Measurements from ENCODE around the gene CD74.
A peak's percentile ranks its signal among the peaks of the same experiment; 100 is the strongest.

The CD74 gene

GRCh38 chr5:150391986-150392385 lies 20.7 kb downstream of the CD74 start:
- Histone ChIP-seq H3K4me1 (ENCODE audit: control insufficient read depth, insufficient read depth, low read length) (no peaks in the 10 kb centered on the region), H3K27me3 (ENCODE audit: control insufficient read depth, insufficient read depth, low read length) (no peaks in the 10 kb centered on the region), H3K9ac (ENCODE audit: low read depth, low read length) (no peak overlapping the region), H3K36me3 (ENCODE audit: insufficient read depth, low read length) (peaks cover 79% of the 10 kb centered on the region), H3K4me3 (ENCODE audit: low read length) (no peak overlapping the region), H3K4me2 (ENCODE audit: low read length) (no peak overlapping the region), H3K9me3 (replicated peaks; ENCODE audit: low read length) (no peaks in the 10 kb centered on the region)

GRCh38 chr5:150391064-150391834 lies 21.5 kb downstream of the CD74 start:
- Histone ChIP-seq H3K4me3 (ENCODE audit: low read length) (no peak overlapping the region), H3K4me1 (ENCODE audit: control insufficient read depth, insufficient read depth, low read length) (no peaks in the 10 kb centered on the region), H3K9me3 (replicated peaks; ENCODE audit: low read length) (no peaks in the 10 kb centered on the region), H3K9ac (ENCODE audit: low read depth, low read length) (no peak overlapping the region), H3K36me3 (ENCODE audit: insufficient read depth, low read length) (peaks cover 75% of the 10 kb centered on the region), H3K27me3 (ENCODE audit: control insufficient read depth, insufficient read depth, low read length) (no peaks in the 10 kb centered on the region), H3K4me2 (ENCODE audit: low read length) (no peak overlapping the region)

- no peaks in the 10 kb centered on the region for H3K27me3 ChIP-seq (ENCODE audit: control insufficient read depth, insufficient read depth, low read length)
- H3K9me3 ChIP-seq (replicated peaks; ENCODE audit: low read length) = no peaks in the 10 kb centered on the region
- no peak overlapping the region for H3K9ac ChIP-seq (ENCODE audit: low read depth, low read length)
- no peak overlapping the region for H3K4me3 ChIP-seq (ENCODE audit: low read length)
- H3K4me1 ChIP-seq (ENCODE audit: control insufficient read depth, insufficient read depth, low read length) = no peaks in the 10 kb centered on the region
- peaks cover 75% of the 10 kb centered on the region for H3K36me3 ChIP-seq (ENCODE audit: insufficient read depth, low read length)
- H3K4me2 ChIP-seq (ENCODE audit: low read length) = no peak overlapping the region
Observed at GRCh38 chr5:150389531-150390266, 23.0 kb downstream of the CD74 start.

GRCh38 chr5:150386024-150386855 lies 26.5 kb downstream of the CD74 start:
- Histone ChIP-seq H3K36me3 (ENCODE audit: insufficient read depth, low read length) (peaks cover 77% of the 10 kb centered on the region), H3K4me1 (ENCODE audit: control insufficient read depth, insufficient read depth, low read length) (no peaks in the 10 kb centered on the region), H3K4me3 (ENCODE audit: low read length) (no peak overlapping the region)

GRCh38 chr5:150384701-150385100 lies 28.0 kb downstream of the CD74 start:
- Histone ChIP-seq H3K4me3 (ENCODE audit: low read length) (no peak overlapping the region), H3K4me2 (ENCODE audit: low read length) (no peak overlapping the region), H3K9me3 (replicated peaks; ENCODE audit: low read length) (no peaks in the 10 kb centered on the region), H3K36me3 (ENCODE audit: insufficient read depth, low read length) (peaks cover 82% of the 10 kb centered on the region), H3K4me1 (ENCODE audit: control insufficient read depth, insufficient read depth, low read length) (no peaks in the 10 kb centered on the region), H3K9ac (ENCODE audit: low read depth, low read length) (no peak overlapping the region), H3K27me3 (ENCODE audit: control insufficient read depth, insufficient read depth, low read length) (no peaks in the 10 kb centered on the region)

More at GRCh38 chr5:150386024-150386855, 26.5 kb downstream of the CD74 start:
- no peaks in the 10 kb centered on the region for H3K27me3 ChIP-seq (ENCODE audit: control insufficient read depth, insufficient read depth, low read length)
- H3K9ac ChIP-seq (ENCODE audit: low read depth, low read length) = no peak overlapping the region
- no peak overlapping the region for H3K4me2 ChIP-seq (ENCODE audit: low read length)
- no peaks in the 10 kb centered on the region for H3K9me3 ChIP-seq (replicated peaks; ENCODE audit: low read length)

GRCh38 chr5:150377964-150378694 lies 34.6 kb downstream of the CD74 start:
- H3K4me2 ChIP-seq (ENCODE audit: low read length) = peak overlapping the region; percentile 52
- H3K4me3 ChIP-seq (ENCODE audit: low read length) = peak overlapping the region; percentile 36
- peaks cover 79% of the 10 kb centered on the region for H3K36me3 ChIP-seq (ENCODE audit: insufficient read depth, low read length)
- peaks cover 25% of the 10 kb centered on the region for H3K4me1 ChIP-seq (ENCODE audit: control insufficient read depth, insufficient read depth, low read length)
- no peaks in the 10 kb centered on the region for H3K27me3 ChIP-seq (ENCODE audit: control insufficient read depth, insufficient read depth, low read length)
- H3K9ac ChIP-seq (ENCODE audit: low read depth, low read length) = peak overlapping the region; percentile 38
- H3K9me3 ChIP-seq (replicated peaks; ENCODE audit: low read length) = peaks cover 2% of the 10 kb centered on the region

- Histone ChIP-seq H3K9ac (ENCODE audit: low read depth, low read length) (peak overlapping the region; percentile 38), H3K36me3 (ENCODE audit: insufficient read depth, low read length) (peaks cover 78% of the 10 kb centered on the region), H3K9me3 (replicated peaks; ENCODE audit: low read length) (peaks cover 2% of the 10 kb centered on the region), H3K4me2 (ENCODE audit: low read length) (peak overlapping the region; percentile 52), H3K4me1 (ENCODE audit: control insufficient read depth, insufficient read depth, low read length) (peaks cover 25% of the 10 kb centered on the region), H3K4me3 (ENCODE audit: low read length) (peak overlapping the region; percentile 1), H3K27me3 (ENCODE audit: control insufficient read depth, insufficient read depth, low read length) (no peaks in the 10 kb centered on the region)
Observed at GRCh38 chr5:150376799-150377771, 35.6 kb downstream of the CD74 start.

DNA sequence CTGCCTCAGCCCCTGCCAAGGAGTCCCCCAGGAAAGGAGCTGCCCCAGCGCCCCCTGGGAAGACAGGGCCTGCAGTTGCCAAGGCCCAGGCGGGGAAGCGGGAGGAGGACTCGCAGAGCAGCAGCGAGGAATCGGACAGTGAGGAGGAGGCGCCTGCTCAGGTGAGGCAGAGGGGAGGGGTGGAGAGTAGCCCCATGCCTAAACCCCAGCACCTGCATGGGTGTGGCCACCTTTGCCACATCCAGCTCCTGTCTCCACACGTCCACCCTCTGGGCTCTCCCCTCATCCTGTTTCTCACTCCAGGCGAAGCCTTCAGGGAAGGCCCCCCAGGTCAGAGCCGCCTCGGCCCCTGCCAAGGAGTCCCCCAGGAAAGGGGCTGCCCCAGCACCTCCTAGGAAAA lies 38.1 kb downstream of the CD74 start:
- H3K9ac ChIP-seq (ENCODE audit: low read depth, low read length) = no peak overlapping the region
- peaks cover 2% of the 10 kb centered on the region for H3K9me3 ChIP-seq (replicated peaks; ENCODE audit: low read length)
- peaks cover 80% of the 10 kb centered on the region for H3K36me3 ChIP-seq (ENCODE audit: insufficient read depth, low read length)
- H3K4me2 ChIP-seq (ENCODE audit: low read length) = no peak overlapping the region
- H3K4me1 ChIP-seq (ENCODE audit: control insufficient read depth, insufficient read depth, low read length) = peaks cover 25% of the 10 kb centered on the region
- no peaks in the 10 kb centered on the region for H3K27me3 ChIP-seq (ENCODE audit: control insufficient read depth, insufficient read depth, low read length)
- H3K4me3 ChIP-seq (ENCODE audit: low read length) = no peak overlapping the region

- H3K9ac ChIP-seq (ENCODE audit: low read depth, low read length) = no peak overlapping the region
- peaks cover 81% of the 10 kb centered on the region for H3K36me3 ChIP-seq (ENCODE audit: insufficient read depth, low read length)
- no peaks in the 10 kb centered on the region for H3K9me3 ChIP-seq (replicated peaks; ENCODE audit: low read length)
- H3K4me2 ChIP-seq (ENCODE audit: low read length) = no peak overlapping the region
- H3K27me3 ChIP-seq (ENCODE audit: control insufficient read depth, insufficient read depth, low read length) = no peaks in the 10 kb centered on the region
- no peak overlapping the region for H3K4me3 ChIP-seq (ENCODE audit: low read length)
- H3K4me1 ChIP-seq (ENCODE audit: control insufficient read depth, insufficient read depth, low read length) = peaks cover 19% of the 10 kb centered on the region
Observed at GRCh38 chr5:150372639-150373038, 40.1 kb downstream of the CD74 start.

GRCh38 chr5:150368526-150368925 lies 44.2 kb downstream of the CD74 start:
- Histone ChIP-seq H3K4me1 (ENCODE audit: control insufficient read depth, insufficient read depth, low read length) (peaks cover 5% of the 10 kb centered on the region), H3K4me2 (ENCODE audit: low read length) (no peak overlapping the region), H3K36me3 (ENCODE audit: insufficient read depth, low read length) (peaks cover 73% of the 10 kb centered on the region), H3K9me3 (replicated peaks; ENCODE audit: low read length) (no peaks in the 10 kb centered on the region), H3K27me3 (ENCODE audit: control insufficient read depth, insufficient read depth, low read length) (no peaks in the 10 kb centered on the region), H3K4me3 (ENCODE audit: low read length) (no peak overlapping the region), H3K9ac (ENCODE audit: low read depth, low read length) (no peak overlapping the region)

All from skeletal muscle satellite cell (primary cell).